Heart right ventricle (tissue), 16 donors: Measurements from ENCODE around the gene DHX30. TPM values are rescaled to one million over a fixed set of nuclear protein-coding genes. Genes with fewer than 3 reads are reported as not detected.
A peak's percentile ranks its signal among the peaks of the same experiment; 100 is the strongest.

Experiments used
- ATAC-seq, 8 donors: fragments of 200-7000 bp; cut with Tn5 transposase; one replicate each; pipeline ENCODE4 v1.9.1; 2020; ENCODE audit warnings: mild to moderate bottlenecking in 8 of 8, moderate library complexity in 8 of 8, moderate number of reproducible peaks in 1 of 8
- DNase-seq, 2 donors: peaks; one replicate each; pipeline ENCODE4 v3.0.0-alpha.2; 2020
- H3K27ac ChIP-seq, 10 donors: fragments of 200-600 bp; sonication (generic) in 2 of 10; one replicate each; pipeline versions ENCODE4 v1.5.0 to v1.8.0; 2020 to 2022; ENCODE audit warnings: mild to moderate bottlenecking in 3 of 10
- H3K27me3 ChIP-seq, 7 donors: fragments of 200-600 bp; one replicate each; pipeline ENCODE4 v1.8.0; 2021 to 2022; ENCODE audit warnings: mild to moderate bottlenecking in 2 of 7
- H3K36me3 ChIP-seq, 9 donors: fragments of 200-600 bp; sonication (generic) in 1 of 9; one replicate each; pipeline versions ENCODE4 v1.5.0 to v1.8.0; 2020 to 2022; ENCODE audit warnings: mild to moderate bottlenecking in 2 of 9
- H3K4me1 ChIP-seq, 9 donors: fragments of 200-600 bp; sonication (generic) in 1 of 9; one replicate each; pipeline versions ENCODE4 v1.5.0 to v1.8.0; 2020 to 2022; ENCODE audit warnings: mild to moderate bottlenecking in 4 of 9
- H3K4me3 ChIP-seq, 10 donors: fragments of 200-600 bp; sonication (generic) in 2 of 10; one replicate each; pipeline versions ENCODE4 v1.5.0 to v1.8.0; 2020 to 2022; ENCODE audit warnings: mild to moderate bottlenecking in 7 of 10, moderate library complexity in 2 of 10
- H3K9me3 ChIP-seq, 11 donors: fragments of 200-600 bp in 10 of 11; sonication (generic) in 2 of 11; one replicate each; pipeline versions ENCODE4 v1.5.0 to v1.8.0; 2013 to 2022; ENCODE audit warnings: mild to moderate bottlenecking in 2 of 11, control low read depth in 1 of 11, moderate library complexity in 1 of 11
- CTCF ChIP-seq, 9 donors: fragments of 200-600 bp; sonication (generic) in 2 of 9; IDR thresholded peaks; one replicate each; pipeline versions ENCODE4 v1.5.0 to v1.8.0; 2021 to 2022; ENCODE audit warnings: antibody characterized with exemption in 9 of 9, mild to moderate bottlenecking in 5 of 9, moderate library complexity in 1 of 9
- WGBS, 2 donors: extraction: QIAGEN DNeasy Blood & Tissue Kit; methylation state at CpG; one replicate each; pipeline ENCODE4 v1.1.7; 2013; ENCODE audit warnings: inconsistent platforms in 1 of 2; 5-methylcytosine and 5-hydroxymethylcytosine counted together
- intact Hi-C, 10 donors: fragments of 100-400 bp; cut with DNase I; formaldehyde crosslinking; loops; one replicate each; pipeline versions ENCODE4 v1.11.1 to v1.14.2; 2022
- polyA plus RNA-seq, 2 donors: library from polyadenylated mRNA; stranded (reverse); fragments of 200-250 nt; gene quantifications; one replicate each; pipeline ENCODE4 v1.2.3, GENCODE V29; 2013
- total RNA-seq, 10 donors: library from RNA; stranded (reverse); fragmentation: NEBNext Ultra II Directional in 3 of 10; extraction: Animal tissue kit (Norgen Biotek cat#: 25700) in 3 of 10; gene quantifications; one replicate each; pipeline versions ENCODE4 v1.2.1 to v1.2.4, GENCODE V29; 2021 to 2023
- donor health status: Arrhythmogenic right ventricular cardiomyopathy.
- donor health status: ischemic (EF 13 %, LVEDD 7.1; RV severe dilation, severe dysfunction).
- donor health status: healthy with polysubstance abuse.
- donor health status: DM: no; HTN: yes; CAD: no.
- donor health status: DM: no; HTN: no; CAD: no.
- donor health status: ischemic (EF 25% LVEDD 6.9; RV normal size, moderate dysfunction).
- donor health status: ischemic (EF 25% LVEDD 5.7; RV mildly dilated, moderate dysfunction).
- donor health status: healthy.
- donor health status: DM: yes; HTN: yes; CAD: no.
- donor health status: Ischemic cardiomyopathy.
- donor health status: ischemic (EF 35%, LVEDD 5.7; RV mildly dilated, moderate dysfunction).
- donor health status: nonischemic (EF 11% LVEDD 7.7; RV severe dilation, severe dysfunction).
- donor health status: DM: yes; HTN: yes; CAD: no.
- donor health status: PGD.
- donor health status: ischemic (EF 29% LVEDD 5.4; RV normal size, mild dysfunction).
- donor health status: nonischemic (EF 23%, LVEDD 6.1; RV moderate dilation, normal function).

DHX30 gene
- total and polyA plus RNA-seq, 12 donors = 31.2 to 56.4 (median 44.5) TPM

GRCh38 chr3:47836986-47837385, 34.0 kb downstream of the DHX30 start:
- Histone ChIP-seq H3K4me1 (peaks cover 0 to 14% (median 0%) of the 10 kb centered on the region in 9 donors), H3K27ac (no peak overlapping the region), H3K9me3 (no peaks in the 10 kb centered on the region), H3K4me3 (no peak overlapping the region), H3K36me3 (peaks cover 0 to 100% (median 45%) of the 10 kb centered on the region in 9 donors), H3K27me3 (no peaks in the 10 kb centered on the region)
- 87 to 91% methylated on average over 7 of the region's 7 CpGs for WGBS, 2 donors
- intact Hi-C loops = loop anchor here in 8 of 10 donors (1.0 to 5.0 kb wide), 7 partner anchors 150 to 320 kb away; no protein-coding TSS in a partner anchor
- no peak for DNase-seq
- no peak for TF ChIP-seq CTCF (IDR thresholded peaks at IDR 0.05)
- ATAC-seq = no peak

GRCh38 chr3:47838503-47838902, 35.6 kb downstream of the DHX30 start:
- H3K27me3 ChIP-seq = no peaks in the 10 kb centered on the region
- H3K4me3 ChIP-seq = no peak overlapping the region
- no peak overlapping the region for H3K27ac ChIP-seq
- no peaks in the 10 kb centered on the region for H3K9me3 ChIP-seq
- TF ChIP-seq CTCF (IDR thresholded peaks at IDR 0.05) = no peak
- DNase-seq (no peak), ATAC-seq (peak in 4 of 8 donors; percentile 33 to 70 (median 58))
- H3K4me1 ChIP-seq = peaks cover 0 to 14% (median 0%) of the 10 kb centered on the region in 9 donors
- 61 to 67% methylated on average over 5 of the region's 5 CpGs for WGBS, 2 donors
- peaks cover 0 to 100% (median 43%) of the 10 kb centered on the region in 9 donors for H3K36me3 ChIP-seq
- intact Hi-C loops = loop anchor here in 9 of 10 donors (1.0 to 5.0 kb wide), 6 partner anchors 149 to 319 kb away; no protein-coding TSS in a partner anchor

DNA sequence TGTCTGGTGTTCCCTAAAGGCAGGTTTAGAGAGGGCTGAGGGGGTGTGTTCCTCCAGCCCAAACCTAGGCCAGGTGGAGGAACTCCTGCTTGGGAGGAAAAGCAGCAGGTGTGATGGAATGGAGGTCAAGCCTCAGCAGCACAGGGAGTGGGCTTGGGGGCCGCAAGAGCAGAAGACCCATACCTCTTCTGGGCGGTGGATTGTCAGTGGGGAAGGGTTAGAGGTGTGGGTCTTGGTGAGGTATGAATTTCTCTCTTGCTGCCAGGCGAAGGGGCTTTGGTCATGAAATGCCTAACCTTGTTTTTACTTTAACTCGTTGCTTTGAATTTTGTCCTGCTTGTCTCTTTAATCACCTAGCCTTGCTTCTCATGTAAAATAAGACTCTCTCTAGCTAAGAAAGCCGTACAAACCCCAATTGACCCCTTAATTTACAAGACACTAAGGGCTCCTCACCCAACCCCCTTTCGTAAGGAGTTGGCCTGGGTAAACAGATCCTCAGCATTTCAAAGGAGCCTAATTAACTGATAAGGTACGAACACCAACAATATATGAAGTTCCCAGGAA, 38.9 kb downstream of the DHX30 start:
- WGBS, 2 donors = 83 to 87% methylated on average over 7 of the region's 7 CpGs

More for the DNA sequence above, 38.9 kb downstream of the DHX30 start:
- DNase-seq (no peak), ATAC-seq (no peak)
- intact Hi-C loops = loop anchor here in 2 of 10 donors (10.0 kb wide), 1 partner anchor 143 kb away; no protein-coding TSS in a partner anchor
- no peak overlapping the region for H3K27ac ChIP-seq
- no peak overlapping the region for H3K4me3 ChIP-seq
- peaks cover 0 to 14% (median 0%) of the 10 kb centered on the region in 9 donors for H3K4me1 ChIP-seq
- H3K27me3 ChIP-seq = no peaks in the 10 kb centered on the region
- peaks cover 0 to 98% (median 54%) of the 10 kb centered on the region in 9 donors for H3K36me3 ChIP-seq
- H3K9me3 ChIP-seq = no peaks in the 10 kb centered on the region
- TF ChIP-seq CTCF (IDR thresholded peaks at IDR 0.05) = no peak
